Neutrophil (primary cell): ENCODE data around the gene MMP25.
A peak's percentile ranks its signal among the peaks of the same experiment; 100 is the strongest.

Experiments
- H3K27ac ChIP-seq: fragments of 200-600 bp; sonication (generic); 2 replicates; pipeline ENCODE4 v1.5.1; 2016; ENCODE audit warnings: mild to moderate bottlenecking, moderate library complexity
- H3K27me3 ChIP-seq: fragments of 200-600 bp; sonication (generic); 2 replicates; pipeline ENCODE4 v1.6.0; 2016; ENCODE audit warnings: mild to moderate bottlenecking
- H3K36me3 ChIP-seq: fragments of 200-600 bp; sonication (generic); 2 replicates; pipeline ENCODE4 v1.5.1; 2017
- H3K4me1 ChIP-seq, 2 experiments: fragments of 200-600 bp in 1 of 2; sonication (generic) in 1 of 2; 1 replicate in 1 of 2; 2 replicates in 1 of 2; pipeline versions ENCODE4 v1.5.1 to v1.6.1; 2013 to 2016; ENCODE audit warnings: low read depth in 1 of 2, low read length in 1 of 2, mild to moderate bottlenecking in 1 of 2, moderate library complexity in 1 of 2; ENCODE audit not compliant: control insufficient read depth in 1 of 2, insufficient read depth in 1 of 2
- H3K4me3 ChIP-seq, 2 experiments: fragments of 200-600 bp in 1 of 2; sonication (generic) in 1 of 2; 1 replicate in 1 of 2; 2 replicates in 1 of 2; pipeline ENCODE4 v1.5.1; 2013 to 2016; ENCODE audit warnings: low read depth in 1 of 2, low read length in 1 of 2, mild to moderate bottlenecking in 1 of 2, moderate library complexity in 1 of 2
- H3K9me3 ChIP-seq: fragments of 200-600 bp; sonication (generic); 2 replicates; pipeline ENCODE4 v1.5.1; 2016
- TF ChIP-seq, protein P1 (sequence below): fragments of 200-600 bp; sonication (generic); IDR thresholded peaks from 2 replicates; pipeline ENCODE4 v1.5.1; 2016; ENCODE audit warnings: antibody characterized with exemption

Gene MMP25, protein sequence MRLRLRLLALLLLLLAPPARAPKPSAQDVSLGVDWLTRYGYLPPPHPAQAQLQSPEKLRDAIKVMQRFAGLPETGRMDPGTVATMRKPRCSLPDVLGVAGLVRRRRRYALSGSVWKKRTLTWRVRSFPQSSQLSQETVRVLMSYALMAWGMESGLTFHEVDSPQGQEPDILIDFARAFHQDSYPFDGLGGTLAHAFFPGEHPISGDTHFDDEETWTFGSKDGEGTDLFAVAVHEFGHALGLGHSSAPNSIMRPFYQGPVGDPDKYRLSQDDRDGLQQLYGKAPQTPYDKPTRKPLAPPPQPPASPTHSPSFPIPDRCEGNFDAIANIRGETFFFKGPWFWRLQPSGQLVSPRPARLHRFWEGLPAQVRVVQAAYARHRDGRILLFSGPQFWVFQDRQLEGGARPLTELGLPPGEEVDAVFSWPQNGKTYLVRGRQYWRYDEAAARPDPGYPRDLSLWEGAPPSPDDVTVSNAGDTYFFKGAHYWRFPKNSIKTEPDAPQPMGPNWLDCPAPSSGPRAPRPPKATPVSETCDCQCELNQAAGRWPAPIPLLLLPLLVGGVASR

DNA sequence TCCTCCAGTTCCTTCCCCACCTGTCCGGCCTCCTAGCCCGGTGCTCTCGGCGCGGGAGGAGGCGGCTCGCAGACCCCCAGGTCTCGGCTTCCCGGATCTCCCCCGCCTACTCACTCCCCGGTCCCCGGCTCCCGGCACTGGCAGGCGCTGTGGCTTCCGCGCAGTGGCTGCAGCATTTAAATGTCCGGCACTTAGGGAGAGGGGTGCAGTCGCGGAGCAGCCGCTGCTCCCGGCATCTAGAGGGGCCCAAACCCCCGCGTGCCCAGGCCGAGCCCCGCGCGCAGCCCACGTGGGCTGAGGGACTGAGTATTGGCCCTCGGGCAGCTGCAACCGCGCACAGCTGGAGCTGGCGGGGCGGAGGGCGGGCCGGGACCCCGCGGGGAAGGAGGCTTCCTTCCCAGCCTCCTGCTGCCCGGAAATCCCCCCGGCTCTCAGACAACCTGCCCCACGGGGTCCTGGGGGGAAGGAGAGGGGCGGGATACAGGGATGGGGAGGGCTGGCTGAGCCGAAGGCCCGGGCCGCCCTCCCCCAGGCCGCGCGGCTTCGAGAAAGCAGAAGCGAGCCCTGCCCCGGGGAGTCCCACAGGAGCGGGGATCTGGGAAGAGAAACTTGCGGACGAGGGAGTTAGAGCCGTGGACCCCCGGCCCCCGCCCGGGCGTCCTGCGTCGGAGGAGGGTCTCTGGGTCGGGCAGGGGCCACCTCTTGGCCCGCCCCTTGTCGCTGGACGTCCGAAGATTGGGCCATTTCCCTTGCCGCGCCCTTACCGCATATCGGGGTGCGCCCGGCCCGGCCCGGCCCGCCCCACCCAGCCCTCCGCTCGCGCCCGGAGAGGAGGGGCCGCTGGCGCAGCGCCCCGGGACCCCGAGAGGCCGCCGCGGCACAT, at the start of gene MMP25:
Gene MMP25, plus strand, starts transcription at position 804 of the 883 bp plus-strand sequence. CDS start 357 bp downstream, outside the sequence.
- Histone ChIP-seq H3K27ac (peak within 1 kb of the TSS; percentile 94), H3K27me3 (peaks cover 11% of the 10 kb centered on the region), H3K4me3 (peak within 1 kb of the TSS; percentile 99), H3K4me1 (peaks cover 61 to 68% of the 10 kb centered on the region in 2 experiments), H3K9me3 (no peaks in the 10 kb centered on the region), H3K36me3 (peaks cover 33% of the 10 kb centered on the region)
- TF ChIP-seq, protein P1, sequence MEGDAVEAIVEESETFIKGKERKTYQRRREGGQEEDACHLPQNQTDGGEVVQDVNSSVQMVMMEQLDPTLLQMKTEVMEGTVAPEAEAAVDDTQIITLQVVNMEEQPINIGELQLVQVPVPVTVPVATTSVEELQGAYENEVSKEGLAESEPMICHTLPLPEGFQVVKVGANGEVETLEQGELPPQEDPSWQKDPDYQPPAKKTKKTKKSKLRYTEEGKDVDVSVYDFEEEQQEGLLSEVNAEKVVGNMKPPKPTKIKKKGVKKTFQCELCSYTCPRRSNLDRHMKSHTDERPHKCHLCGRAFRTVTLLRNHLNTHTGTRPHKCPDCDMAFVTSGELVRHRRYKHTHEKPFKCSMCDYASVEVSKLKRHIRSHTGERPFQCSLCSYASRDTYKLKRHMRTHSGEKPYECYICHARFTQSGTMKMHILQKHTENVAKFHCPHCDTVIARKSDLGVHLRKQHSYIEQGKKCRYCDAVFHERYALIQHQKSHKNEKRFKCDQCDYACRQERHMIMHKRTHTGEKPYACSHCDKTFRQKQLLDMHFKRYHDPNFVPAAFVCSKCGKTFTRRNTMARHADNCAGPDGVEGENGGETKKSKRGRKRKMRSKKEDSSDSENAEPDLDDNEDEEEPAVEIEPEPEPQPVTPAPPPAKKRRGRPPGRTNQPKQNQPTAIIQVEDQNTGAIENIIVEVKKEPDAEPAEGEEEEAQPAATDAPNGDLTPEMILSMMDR, result peak; percentile 11

DNA sequence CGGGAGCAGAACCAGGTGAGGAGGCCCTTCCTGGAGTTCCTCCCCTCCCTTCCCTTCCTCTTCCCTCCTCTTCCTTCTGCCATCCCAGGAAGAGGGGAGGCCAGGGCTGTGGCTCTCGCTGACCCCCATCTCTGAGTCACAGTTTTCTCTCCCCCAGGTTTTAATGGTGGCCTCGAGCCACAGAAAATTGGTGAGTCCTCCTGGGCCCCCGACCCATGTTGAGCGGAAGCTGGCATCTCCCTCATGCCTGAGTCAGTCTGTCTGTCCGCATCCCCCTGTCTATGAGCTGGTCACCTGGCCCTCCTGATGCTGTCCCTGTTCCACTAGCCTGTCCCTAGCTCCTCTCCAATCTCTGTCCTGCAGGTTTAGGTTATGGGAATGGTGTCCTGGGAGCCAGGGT, 46.4 kb upstream of the MMP25 start:
- TF ChIP-seq, protein P1, result no peak
- no peak overlapping the region for H3K27ac ChIP-seq
- H3K9me3 ChIP-seq, result no peaks in the 10 kb centered on the region
- H3K36me3 ChIP-seq, result peaks cover 31% of the 10 kb centered on the region
- H3K4me1 ChIP-seq, result peaks cover 5 to 8% of the 10 kb centered on the region in 2 experiments
- H3K27me3 ChIP-seq, result no peaks in the 10 kb centered on the region
- H3K4me3 ChIP-seq, result no peak overlapping the region

DNA sequence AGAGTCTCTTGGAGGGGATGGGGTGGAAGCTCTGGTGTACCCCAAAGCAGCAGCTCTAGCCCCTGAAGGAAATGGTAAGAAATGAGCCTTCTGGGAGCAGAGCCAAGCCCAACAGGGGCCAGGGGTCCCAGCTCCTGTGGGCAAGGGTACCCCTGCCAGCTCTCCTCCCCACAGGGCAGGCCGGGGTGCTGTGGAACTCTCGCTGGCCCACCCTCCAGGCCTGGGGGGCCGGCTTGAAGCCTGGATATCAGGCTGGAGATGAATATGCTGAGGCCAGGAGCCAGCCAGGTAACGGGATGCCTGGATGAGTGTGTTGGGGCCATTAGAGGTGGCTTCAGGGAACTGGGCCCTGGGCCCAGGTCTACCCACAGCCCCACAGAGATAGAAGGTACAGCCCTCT, 45.8 kb upstream of the MMP25 start:
- Histone ChIP-seq H3K36me3 (peaks cover 31% of the 10 kb centered on the region), H3K4me1 (peaks cover 11 to 12% of the 10 kb centered on the region in 2 experiments), H3K27me3 (no peaks in the 10 kb centered on the region), H3K27ac (no peak overlapping the region), H3K4me3 (no peak overlapping the region), H3K9me3 (no peaks in the 10 kb centered on the region)
- TF ChIP-seq, protein P1, result no peak

DNA sequence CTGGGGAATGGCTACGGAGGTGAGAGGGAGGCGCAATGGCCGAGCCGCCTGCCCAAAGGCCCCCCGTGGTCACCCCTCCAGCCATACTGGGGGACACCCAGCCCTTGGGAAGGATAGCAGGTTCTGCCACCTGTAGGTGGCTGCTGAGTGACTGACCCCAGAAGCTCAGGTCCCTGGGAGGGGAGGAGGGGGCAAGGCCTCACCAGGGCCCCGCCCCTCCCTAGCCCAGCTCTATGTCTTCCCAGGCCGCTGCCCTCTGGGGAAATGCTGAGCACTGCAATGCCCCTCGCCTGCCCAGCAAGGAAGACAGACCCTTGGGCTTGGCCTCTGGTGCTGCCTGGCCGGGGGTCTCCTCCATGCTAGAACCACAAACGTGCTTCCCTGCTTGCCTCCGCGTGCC, 45.0 kb upstream of the MMP25 start:
- TF ChIP-seq, protein P1, result no peak
- Histone ChIP-seq H3K36me3 (peaks cover 31% of the 10 kb centered on the region), H3K27me3 (no peaks in the 10 kb centered on the region), H3K4me3 (no peak overlapping the region), H3K4me1 (peaks cover 19% of the 10 kb centered on the region in 2 experiments), H3K9me3 (no peaks in the 10 kb centered on the region), H3K27ac (no peak overlapping the region)

DNA sequence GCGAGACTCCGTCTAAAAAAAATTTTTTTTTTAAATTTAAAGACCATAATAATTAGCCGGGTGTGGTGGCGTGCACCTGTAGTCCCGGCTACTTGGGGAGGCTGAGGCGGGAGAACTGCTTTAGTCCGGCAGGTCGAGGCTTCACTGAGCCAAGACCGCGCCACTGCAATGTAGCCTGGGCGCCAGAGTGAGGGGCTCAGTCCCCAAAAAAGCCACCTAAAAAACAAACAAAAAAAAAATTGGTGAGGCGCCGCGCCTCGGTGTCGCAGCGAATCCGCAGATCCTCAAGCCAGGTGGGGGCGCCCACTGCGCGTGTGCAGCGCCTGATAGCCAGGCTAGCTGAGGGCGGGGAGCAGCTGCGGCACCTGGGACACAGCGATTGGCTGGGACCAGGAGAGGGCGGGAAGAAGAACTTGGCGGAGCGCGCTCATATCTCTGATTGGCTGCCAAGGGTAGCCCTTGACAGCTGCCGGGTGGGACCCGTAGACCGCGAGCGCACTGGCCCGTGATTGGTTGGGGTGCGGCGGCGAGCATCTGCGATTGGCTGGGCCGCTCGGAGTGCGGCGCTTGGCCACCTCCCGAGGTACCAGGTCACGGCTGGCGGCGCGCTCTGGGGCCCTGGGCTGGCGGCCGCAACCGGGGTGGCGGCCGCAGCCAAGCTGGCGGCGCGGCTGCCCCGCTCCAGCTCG, 42.6 kb upstream of the MMP25 start:
- peaks cover 30% of the 10 kb centered on the region for H3K36me3 ChIP-seq
- peaks cover 40 to 43% of the 10 kb centered on the region in 2 experiments for H3K4me1 ChIP-seq
- TF ChIP-seq, protein P1, result peak; percentile 84
- H3K4me3 ChIP-seq, result peak overlapping the region; percentile 30 to 66
- peak overlapping the region; percentile 98 for H3K27ac ChIP-seq
- no peaks in the 10 kb centered on the region for H3K27me3 ChIP-seq
- no peaks in the 10 kb centered on the region for H3K9me3 ChIP-seq
